Heart left ventricle (tissue), 13 donors: ENCODE data around the gene CTU2.

Source experiments
- CTCF ChIP-seq, 12 donors: fragments of 200-600 bp; sonication (generic) in 4 of 12; IDR thresholded peaks; one replicate each; pipeline versions ENCODE4 v1.5.0 to v1.8.0; 2018 to 2022; ENCODE audit warnings: antibody characterized with exemption in 12 of 12, mild to moderate bottlenecking in 5 of 12
- POLR2A ChIP-seq, 2 donors: fragments of 450-650 bp; IDR thresholded peaks; one replicate each; pipeline ENCODE4 v1.6.1; 2017; ENCODE audit warnings: antibody characterized with exemption in 2 of 2, mild to moderate bottlenecking in 2 of 2, moderate library complexity in 2 of 2
- donor health status: ischemic (EF 13 %, LVEDD 7.1; RV severe dilation, severe dysfunction).
- donor health status: DM: no; HTN: yes; CAD: no.
- donor health status: DM: no; HTN: no; CAD: no.
- donor health status: ischemic (EF 25% LVEDD 6.9; RV normal size, moderate dysfunction).
- donor health status: ischemic (EF 25% LVEDD 5.7; RV mildly dilated, moderate dysfunction).
- donor health status: ischemic (EF 35%, LVEDD 5.7; RV mildly dilated, moderate dysfunction).
- donor health status: nonischemic (EF 11% LVEDD 7.7; RV severe dilation, severe dysfunction).
- donor health status: DM: yes; HTN: yes; CAD: no.
- donor health status: PGD.
- donor health status: ischemic (EF 29% LVEDD 5.4; RV normal size, mild dysfunction).
- donor health status: nonischemic (EF 23%, LVEDD 6.1; RV moderate dilation, normal function).

DNA sequence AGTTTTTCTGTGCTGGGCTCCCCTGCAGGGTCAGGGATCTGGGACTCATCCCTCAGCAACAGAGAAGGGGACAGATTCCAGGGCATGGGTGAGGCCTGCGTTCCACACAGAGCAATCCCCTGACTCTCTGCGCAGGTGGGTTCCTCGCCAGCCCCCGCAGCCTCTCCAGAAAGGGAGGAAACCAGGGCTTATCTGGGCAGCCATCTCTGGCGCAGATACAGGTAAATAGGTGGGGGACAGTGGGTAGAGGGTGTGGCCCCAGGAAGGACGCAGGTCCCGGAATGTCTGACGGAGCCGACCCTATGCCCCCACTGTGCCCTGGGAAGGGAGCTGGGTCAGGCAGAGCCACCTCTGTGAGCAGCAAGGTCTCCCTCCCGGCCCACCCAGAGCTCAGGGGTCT, 55.5 kb downstream of the CTU2 start:
- TF ChIP-seq POLR2A (IDR thresholded peaks at IDR 0.05) (no peak), CTCF (IDR thresholded peaks at IDR 0.05) (no peak)
